Parathyroid adenoma (tissue), 2 donors: ENCODE measurements around the gene YJEFN3.

Experiments used
- H2AFZ ChIP-seq: fragments of 300-600 bp; sonication (generic); one replicate; pipeline ENCODE4 v1.7.0; 2017; ENCODE audit warnings: antibody characterized with exemption, mild to moderate bottlenecking
- H3K27ac ChIP-seq: fragments of 300-600 bp; sonication (generic); one replicate; pipeline ENCODE4 v1.7.0; 2017
- H3K27me3 ChIP-seq: fragments of 300-600 bp; sonication (generic); one replicate; pipeline ENCODE4 v1.7.0; 2017; ENCODE audit warnings: low read length; ENCODE audit not compliant: control insufficient read depth, insufficient read depth
- H3K36me3 ChIP-seq: fragments of 300-600 bp; sonication (generic); one replicate; pipeline ENCODE4 v1.7.0; 2017; ENCODE audit warnings: low read length; ENCODE audit not compliant: control insufficient read depth, insufficient read depth
- H3K4me1 ChIP-seq: fragments of 300-600 bp; sonication (generic); one replicate; pipeline ENCODE4 v1.7.0; 2017; ENCODE audit warnings: control low read depth
- H3K4me2 ChIP-seq: fragments of 300-600 bp; sonication (generic); one replicate; pipeline ENCODE4 v1.7.0; 2017; ENCODE audit warnings: low read length
- H3K4me3 ChIP-seq: fragments of 300-600 bp; sonication (generic); one replicate; pipeline ENCODE4 v1.7.0; 2017; ENCODE audit warnings: low read depth, low read length
- H3K79me2 ChIP-seq: fragments of 300-600 bp; sonication (generic); one replicate; pipeline ENCODE4 v1.7.0; 2017; ENCODE audit warnings: control low read depth
- H3K9ac ChIP-seq: fragments of 300-600 bp; sonication (generic); one replicate; pipeline ENCODE4 v1.7.0; 2017; ENCODE audit warnings: mild to moderate bottlenecking
- H3K9me3 ChIP-seq: fragments of 300-600 bp; sonication (generic); one replicate; pipeline ENCODE4 v1.7.0; 2017; ENCODE audit warnings: low read length; ENCODE audit not compliant: control insufficient read depth
- TF ChIP-seq, protein P1 (sequence below): fragments of 300-600 bp; sonication (generic); IDR thresholded peaks from one replicate; pipeline ENCODE4 v1.7.0; 2017; ENCODE audit warnings: antibody characterized with exemption, mild to moderate bottlenecking
- donor health status: primary hyperparathyroidism.

Gene YJEFN3

DNA sequence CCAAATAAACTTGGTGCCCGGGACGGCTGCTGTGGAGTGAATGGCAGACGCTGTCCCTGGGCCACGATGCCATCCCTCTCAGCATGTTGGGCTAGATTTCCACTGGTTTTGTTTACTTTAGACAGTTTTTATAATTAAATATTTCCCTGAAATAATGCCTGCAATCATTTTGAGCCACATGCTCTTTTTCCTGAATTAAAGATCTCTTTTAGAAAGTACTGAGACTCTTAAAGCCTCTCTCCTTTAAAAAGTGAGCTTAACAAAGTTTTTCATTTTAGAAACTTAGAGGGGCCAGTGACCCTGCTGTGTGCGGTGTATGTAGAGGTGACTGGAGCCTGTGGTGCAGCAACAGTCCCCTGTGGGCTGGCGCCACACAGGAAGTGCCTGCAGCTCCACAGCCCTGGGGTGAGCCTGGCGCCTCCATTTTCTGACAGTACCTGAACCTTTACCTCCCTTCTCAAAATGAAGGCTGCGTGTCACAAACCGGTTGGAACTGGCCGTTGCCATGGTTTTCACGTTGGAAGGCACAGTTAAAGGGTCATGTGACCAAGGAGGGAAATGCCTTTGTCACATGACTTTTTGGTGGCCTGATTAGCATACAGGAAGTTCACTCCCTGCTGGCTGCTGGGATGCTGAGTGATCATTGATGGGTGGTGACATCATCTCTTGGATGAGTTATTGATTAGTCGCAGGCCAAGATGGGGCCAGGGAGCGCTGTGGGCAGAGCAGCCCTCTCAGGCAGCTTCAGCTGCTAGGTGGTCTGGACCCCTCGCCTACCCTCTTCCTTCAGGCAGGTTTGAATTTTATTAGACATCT, 39.6 kb upstream of the YJEFN3 start:
- peaks cover 21% of the 10 kb centered on the region for H3K79me2 ChIP-seq
- no peak overlapping the region for H3K9ac ChIP-seq
- TF ChIP-seq, protein P1, sequence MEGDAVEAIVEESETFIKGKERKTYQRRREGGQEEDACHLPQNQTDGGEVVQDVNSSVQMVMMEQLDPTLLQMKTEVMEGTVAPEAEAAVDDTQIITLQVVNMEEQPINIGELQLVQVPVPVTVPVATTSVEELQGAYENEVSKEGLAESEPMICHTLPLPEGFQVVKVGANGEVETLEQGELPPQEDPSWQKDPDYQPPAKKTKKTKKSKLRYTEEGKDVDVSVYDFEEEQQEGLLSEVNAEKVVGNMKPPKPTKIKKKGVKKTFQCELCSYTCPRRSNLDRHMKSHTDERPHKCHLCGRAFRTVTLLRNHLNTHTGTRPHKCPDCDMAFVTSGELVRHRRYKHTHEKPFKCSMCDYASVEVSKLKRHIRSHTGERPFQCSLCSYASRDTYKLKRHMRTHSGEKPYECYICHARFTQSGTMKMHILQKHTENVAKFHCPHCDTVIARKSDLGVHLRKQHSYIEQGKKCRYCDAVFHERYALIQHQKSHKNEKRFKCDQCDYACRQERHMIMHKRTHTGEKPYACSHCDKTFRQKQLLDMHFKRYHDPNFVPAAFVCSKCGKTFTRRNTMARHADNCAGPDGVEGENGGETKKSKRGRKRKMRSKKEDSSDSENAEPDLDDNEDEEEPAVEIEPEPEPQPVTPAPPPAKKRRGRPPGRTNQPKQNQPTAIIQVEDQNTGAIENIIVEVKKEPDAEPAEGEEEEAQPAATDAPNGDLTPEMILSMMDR = no peak
- no peaks in the 10 kb centered on the region for H3K9me3 ChIP-seq
- peak overlapping the region; percentile 34 for H3K4me3 ChIP-seq
- peak overlapping the region; percentile 8 for H3K4me2 ChIP-seq
- H2AFZ ChIP-seq = peak overlapping the region; percentile 85
- no peaks in the 10 kb centered on the region for H3K36me3 ChIP-seq
- H3K27me3 ChIP-seq = no peaks in the 10 kb centered on the region
- H3K4me1 ChIP-seq = peaks cover 56% of the 10 kb centered on the region
- H3K27ac ChIP-seq = peak overlapping the region; percentile 98

DNA sequence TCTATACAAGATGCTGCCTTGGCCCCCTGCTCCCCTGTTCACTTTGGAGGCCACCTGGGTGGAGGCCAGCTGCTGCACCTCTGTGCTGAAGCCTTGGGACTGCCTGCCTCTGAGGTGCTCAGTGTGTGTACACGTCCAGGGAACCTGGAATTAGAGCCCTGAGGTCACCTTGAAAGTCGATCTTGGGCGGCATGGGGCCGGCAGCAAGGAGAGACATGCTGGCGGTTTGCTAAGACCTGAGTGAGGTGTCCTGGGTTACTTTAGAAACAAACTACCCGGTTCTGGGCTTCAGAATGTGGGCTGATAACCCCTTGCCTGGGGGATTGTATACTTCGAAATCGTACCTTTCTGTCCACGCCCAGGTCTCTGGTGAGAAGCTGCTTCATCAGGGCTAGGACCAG, 38.9 kb upstream of the YJEFN3 start:
- no peak overlapping the region for H3K9ac ChIP-seq
- H3K27me3 ChIP-seq = no peaks in the 10 kb centered on the region
- peak overlapping the region; percentile 85 for H2AFZ ChIP-seq
- peak overlapping the region; percentile 98 for H3K27ac ChIP-seq
- H3K9me3 ChIP-seq = no peaks in the 10 kb centered on the region
- H3K36me3 ChIP-seq = no peaks in the 10 kb centered on the region
- H3K4me1 ChIP-seq = peaks cover 53% of the 10 kb centered on the region
- H3K4me3 ChIP-seq = peak overlapping the region; percentile 17
- H3K4me2 ChIP-seq = peak overlapping the region; percentile 8
- H3K79me2 ChIP-seq = peaks cover 23% of the 10 kb centered on the region
- TF ChIP-seq, protein P1 = no peak

DNA sequence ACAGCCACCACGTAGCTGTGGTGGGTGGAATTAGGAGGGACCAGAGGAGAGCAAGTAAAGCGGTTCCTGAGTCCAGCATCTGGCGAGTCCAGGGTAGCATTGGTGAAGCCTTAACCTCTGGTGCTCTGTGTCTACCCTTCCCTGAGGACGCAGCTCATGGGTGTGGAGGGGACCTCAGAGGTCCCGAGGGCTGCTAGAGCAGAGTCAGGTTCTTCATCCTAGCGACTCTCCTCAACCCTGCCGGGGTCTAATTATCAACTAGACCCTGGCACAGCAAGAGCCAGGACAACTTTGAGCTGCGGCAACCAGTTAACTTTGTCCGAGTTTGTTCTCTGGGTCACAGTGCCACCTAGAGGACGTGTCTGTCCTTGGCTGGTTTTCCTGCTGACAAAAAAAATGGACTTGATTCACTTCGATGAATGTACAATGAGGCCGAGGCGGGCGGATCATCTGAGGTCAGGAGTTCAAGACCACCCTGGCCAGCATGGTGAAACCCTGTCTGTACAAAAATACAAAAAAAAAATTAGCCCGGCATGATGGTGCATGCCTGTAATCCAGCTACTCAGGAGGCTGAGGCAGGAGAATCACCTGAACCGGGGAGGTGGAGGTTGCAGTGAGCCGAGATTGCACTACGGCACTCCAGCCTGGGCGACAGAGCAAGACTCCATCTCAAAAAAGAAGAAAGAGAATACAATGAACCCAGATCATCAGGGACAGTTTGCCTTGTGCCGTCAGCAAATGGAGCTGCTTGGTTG, 38.3 kb upstream of the YJEFN3 start:
- Histone ChIP-seq H3K4me2 (peak overlapping the region; percentile 8), H3K9me3 (no peaks in the 10 kb centered on the region), H3K9ac (no peak overlapping the region), H3K36me3 (no peaks in the 10 kb centered on the region), H3K27ac (peak overlapping the region; percentile 98), H3K27me3 (no peaks in the 10 kb centered on the region), H3K79me2 (peaks cover 21% of the 10 kb centered on the region), H3K4me1 (peaks cover 47% of the 10 kb centered on the region), H3K4me3 (no peak overlapping the region), H2AFZ (peak overlapping the region; percentile 85)
- TF ChIP-seq, protein P1 = peak; percentile 91

DNA sequence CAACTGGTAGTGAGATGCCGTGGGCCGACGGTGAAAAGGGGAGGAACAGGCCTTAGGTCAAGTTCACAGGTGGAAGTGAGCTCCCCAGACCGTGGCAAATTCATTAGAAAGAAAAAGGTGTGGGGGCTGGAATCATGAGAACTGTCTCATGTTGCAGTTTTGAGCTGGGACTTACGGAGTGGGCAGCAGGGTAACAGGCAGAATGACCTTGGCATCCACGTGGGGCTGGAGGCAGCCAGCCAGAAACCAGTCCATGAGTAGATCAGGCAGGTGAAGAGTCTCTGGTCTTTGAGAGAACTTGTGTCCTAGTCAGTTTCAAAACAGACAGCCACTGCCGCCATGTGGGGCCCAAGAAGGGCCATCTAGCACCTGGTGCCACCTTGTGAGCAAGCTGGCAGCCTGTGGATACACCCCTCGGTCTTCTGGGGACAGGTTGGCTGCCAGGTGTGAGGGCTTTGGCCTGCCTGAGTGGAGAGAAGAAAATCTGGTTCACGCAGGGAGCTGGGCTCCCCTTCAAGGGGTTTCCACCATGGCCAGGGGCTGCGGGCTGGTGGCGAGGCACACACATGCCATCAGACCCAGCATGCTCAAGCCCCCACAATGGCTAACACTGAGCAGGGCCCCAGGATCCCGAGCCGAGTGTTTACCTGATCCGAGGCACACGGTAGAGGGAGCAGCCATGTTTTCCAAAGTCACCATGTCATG, 37.2 kb upstream of the YJEFN3 start:
- no peak overlapping the region for H2AFZ ChIP-seq
- TF ChIP-seq, protein P1 = no peak
- no peak overlapping the region for H3K4me3 ChIP-seq
- H3K4me1 ChIP-seq = peaks cover 36% of the 10 kb centered on the region
- H3K9ac ChIP-seq = no peak overlapping the region
- H3K9me3 ChIP-seq = no peaks in the 10 kb centered on the region
- H3K27ac ChIP-seq = no peak overlapping the region
- H3K36me3 ChIP-seq = no peaks in the 10 kb centered on the region
- H3K79me2 ChIP-seq = peaks cover 27% of the 10 kb centered on the region
- H3K4me2 ChIP-seq = no peak overlapping the region
- H3K27me3 ChIP-seq = no peaks in the 10 kb centered on the region
